NCI-H345 (cell line): ENCODE measurements around the gene MAPKAP1.

ENCODE experiments used
- DNase-seq: peaks from one replicate; lab custom pipeline; 2025; lab: John Stamatoyannopoulos, UW

MAPKAP1 gene

DNA sequence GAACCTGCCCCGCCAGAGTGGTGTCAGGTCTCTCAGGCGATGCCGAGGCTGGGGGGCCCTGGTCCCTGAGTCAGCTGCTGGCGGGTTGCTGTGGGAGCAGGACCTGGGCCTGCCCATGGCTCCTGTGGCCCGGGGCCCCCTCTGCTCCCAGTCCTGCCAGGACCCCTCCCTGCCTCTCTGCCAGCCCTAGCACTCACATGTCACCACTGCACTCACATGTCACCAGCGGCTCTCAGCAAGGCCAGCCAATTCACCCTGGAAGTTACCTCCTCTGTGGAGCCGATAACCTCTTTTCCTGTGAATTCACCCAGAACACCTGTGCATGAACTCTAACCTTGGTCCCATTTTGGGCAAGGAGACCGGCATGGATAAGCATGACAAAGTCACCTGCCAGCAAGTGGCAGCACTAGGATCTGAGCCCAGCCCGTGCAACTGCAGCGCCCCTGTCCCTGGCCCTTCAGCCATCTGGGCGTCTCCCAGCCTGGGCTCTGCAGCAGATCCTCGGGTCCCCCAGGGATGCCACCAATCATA lies 275.2 kb downstream of the MAPKAP1 start:
- DNase-seq, result no peak

DNA sequence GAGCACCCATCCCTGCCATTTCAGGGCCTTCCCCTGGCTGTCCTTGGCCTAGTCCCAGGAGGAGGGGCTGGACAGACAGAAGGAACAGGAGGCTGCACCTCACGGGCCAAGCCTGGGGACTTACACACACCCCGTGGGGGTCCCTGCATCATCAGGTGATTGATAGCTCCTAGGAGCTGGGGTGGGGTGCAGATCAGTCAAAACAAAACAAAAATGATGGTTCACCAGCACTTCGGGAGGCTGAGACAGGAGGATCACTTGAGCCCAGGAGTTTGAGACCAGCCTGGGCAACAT lies 276.0 kb downstream of the MAPKAP1 start:
- no peak for DNase-seq

DNA sequence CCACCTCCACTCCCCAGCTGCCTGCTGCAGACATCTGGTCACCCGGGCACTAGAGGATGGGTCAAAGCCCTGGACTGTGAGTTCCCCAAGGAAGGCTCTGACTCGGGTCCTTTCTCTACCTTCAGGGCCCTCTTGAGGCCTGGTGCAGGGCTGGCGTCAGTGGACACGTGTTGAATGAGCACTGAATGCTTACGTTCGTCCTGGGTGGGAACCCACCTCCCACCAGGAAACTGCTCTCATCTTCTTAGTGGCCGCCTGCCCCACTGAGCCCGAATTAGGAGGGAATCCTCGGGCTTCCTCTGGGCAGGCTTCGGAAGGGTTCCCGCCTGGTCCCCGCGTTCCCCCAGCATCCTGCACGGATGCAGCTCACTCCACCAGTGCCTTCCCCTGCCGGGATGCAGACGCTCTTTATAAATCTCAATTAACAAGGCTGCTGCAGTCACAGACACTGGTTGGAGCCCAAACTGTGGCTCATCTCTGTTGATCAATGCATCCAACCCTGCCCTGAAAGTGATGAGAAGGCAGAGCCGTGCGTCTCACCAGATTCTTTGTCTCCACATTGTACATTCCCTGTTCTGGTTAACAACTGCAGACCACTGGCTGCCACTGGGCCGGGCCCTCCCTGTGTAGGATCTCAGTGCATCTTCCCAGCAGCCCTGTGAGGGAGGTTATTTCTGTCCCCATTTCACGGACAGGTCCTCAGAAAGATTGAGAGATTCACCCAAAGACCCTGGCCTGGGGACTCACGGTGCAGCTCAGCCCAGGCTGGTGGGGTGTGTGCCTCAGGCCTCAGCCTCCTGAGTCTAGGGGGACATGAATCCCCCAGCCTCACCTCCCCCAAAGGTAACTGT lies 276.6 kb downstream of the MAPKAP1 start:
- no peak for DNase-seq

DNA sequence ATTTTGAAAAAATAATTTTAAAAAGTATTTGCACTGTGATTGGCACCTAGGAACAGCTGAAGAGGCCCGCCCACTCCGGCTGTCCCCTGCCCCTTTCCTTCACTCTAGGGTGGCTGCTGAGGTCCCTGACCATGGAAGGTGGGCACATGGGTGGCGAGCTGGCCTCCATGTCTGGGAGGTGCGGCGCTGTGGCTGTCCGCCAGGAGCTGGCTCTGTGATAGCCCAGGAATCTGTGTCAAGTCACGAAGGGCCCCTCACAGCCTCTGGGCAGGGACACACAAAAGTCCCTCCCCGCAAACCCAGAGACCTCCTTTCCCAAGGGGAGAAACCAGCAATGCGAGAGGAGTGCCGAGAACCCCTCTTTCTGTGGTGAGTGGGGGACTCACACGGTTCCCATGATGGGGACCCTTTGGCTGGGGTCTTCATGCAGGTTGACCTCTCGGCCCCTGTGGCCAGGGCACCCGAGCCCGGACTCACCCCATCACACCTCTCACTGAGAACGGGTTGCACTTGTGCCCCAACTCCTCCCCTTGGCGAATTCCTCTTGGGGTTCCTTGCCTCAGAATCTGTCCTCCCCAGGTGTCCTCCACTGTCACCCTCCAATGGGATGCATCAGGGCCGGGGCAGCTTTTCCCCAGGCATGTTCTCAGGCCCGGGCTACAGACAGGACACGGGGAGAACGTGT lies 277.4 kb downstream of the MAPKAP1 start:
- DNase-seq, result no peak

GRCh38 chr9:125428902-125429467 lies 278.0 kb downstream of the MAPKAP1 start:
- DNase-seq, result no peak

- DNase-seq, result no peak
Observed at GRCh38 chr9:125428060-125428901, 278.7 kb downstream of the MAPKAP1 start.

DNA sequence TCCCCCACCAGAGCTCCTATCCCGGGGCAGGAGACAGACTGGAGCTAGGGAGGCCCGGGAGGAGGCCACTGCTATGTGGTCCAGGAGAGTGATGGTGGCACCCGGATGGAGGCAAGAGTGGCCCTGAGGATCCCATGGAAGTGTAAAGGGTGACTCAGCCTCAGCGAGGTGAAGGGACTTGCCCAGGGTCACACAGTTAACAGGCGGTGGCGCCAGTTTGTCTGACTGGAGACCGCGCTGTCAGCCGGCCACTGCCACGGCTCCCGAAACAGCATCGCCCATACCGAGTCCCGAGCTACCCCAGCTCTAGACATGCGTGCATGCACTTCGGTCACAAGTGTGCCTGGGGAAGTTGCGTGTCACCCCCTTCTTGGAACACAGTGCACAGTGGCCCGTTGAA lies 279.5 kb downstream of the MAPKAP1 start:
- no peak for DNase-seq

DNA sequence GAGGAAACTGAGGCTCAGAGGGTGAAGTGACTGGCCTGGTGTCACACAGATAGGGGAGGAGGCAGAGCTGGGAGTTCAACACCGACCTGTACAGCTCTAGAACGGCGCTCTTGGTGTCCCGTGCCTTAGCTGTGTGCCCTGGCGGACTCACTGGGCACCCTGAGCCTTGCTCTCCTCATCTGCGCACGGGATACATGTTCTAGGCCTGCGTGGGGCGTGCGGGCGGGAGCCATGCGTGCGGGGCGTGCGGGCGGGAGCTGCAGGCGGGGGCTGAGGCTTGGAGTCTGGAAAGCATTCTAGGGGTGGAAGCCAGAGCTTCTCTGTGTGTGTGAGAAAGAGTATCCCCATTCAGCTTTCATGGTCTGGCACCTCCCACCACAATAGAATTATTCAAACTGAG lies 280.1 kb downstream of the MAPKAP1 start:
- DNase-seq, result no peak

- no peak for DNase-seq
Observed at GRCh38 chr9:125425901-125426515, 281.0 kb downstream of the MAPKAP1 start.

GRCh38 chr9:125425170-125425897 lies 281.7 kb downstream of the MAPKAP1 start:
- no peak for DNase-seq

- no peak for DNase-seq
Observed at GRCh38 chr9:125423964-125424363, 283.0 kb downstream of the MAPKAP1 start.

DNA sequence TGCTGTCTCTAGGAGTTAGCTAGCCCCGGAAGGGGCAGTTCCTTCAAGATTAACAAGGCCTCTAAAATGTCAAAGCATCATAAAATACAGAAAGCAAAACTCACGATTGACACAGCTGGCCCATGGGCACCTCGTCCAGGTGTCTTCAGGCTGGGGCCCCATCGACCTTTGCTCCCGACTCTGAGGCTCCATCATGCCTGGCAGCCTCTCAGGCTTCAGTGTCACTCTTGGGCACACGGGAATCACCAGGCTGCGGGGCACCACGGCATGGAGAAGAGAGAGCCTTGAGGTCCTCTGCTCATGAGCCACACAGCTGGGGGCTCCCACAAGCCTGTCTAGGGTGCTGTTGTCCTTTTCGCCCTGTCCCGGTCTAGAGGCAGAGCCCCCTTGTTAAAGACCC lies 284.2 kb downstream of the MAPKAP1 start:
- DNase-seq, result no peak

- DNase-seq, result no peak
Observed at GRCh38 chr9:125421591-125422181, 285.3 kb downstream of the MAPKAP1 start.

DNA sequence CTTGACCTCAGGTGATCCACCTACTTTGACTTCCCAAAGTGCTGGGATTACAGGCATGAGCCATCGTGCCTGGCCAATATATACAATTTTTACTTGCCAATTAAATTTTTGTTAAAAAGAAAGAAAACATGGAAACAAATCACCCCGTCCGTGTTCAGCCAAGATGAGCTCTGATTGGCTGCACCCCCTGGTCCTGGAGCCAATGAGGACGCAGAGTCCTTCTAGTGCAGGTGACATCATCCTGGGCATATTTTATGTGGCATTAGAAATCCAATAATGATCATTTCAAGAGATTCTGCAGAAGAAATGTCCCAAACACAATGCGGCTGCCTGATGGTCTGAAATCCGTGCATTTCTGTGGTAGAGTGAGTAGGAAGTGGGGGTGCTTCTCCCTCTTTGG lies 285.8 kb downstream of the MAPKAP1 start:
- DNase-seq, result no peak

DNA sequence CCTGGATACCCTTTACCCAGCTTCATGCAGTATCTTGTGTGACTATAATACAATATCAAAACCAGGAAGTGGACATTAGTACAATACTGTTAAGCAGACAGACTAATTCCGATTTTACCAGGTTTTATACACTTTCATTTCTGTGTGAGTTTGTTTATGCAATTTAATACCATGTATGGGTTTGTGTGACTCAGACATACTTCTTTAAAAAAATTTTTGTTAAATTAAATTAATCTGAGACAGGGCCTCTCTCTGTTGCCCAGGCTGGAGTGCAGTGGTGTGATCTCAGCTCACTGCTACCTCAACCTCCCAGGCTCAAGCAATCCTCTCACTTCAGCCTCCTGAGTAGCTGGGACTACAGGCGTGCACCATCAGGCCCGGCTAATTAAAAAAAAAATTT lies 288.6 kb downstream of the MAPKAP1 start:
- no peak for DNase-seq

GRCh38 chr9:125416517-125416916 lies 290.5 kb downstream of the MAPKAP1 start:
- DNase-seq, result no peak

- no peak for DNase-seq
Observed at GRCh38 chr9:125415583-125416460, 291.2 kb downstream of the MAPKAP1 start.

- no peak for DNase-seq
Observed at GRCh38 chr9:125413579-125413978, 293.4 kb downstream of the MAPKAP1 start.

DNA sequence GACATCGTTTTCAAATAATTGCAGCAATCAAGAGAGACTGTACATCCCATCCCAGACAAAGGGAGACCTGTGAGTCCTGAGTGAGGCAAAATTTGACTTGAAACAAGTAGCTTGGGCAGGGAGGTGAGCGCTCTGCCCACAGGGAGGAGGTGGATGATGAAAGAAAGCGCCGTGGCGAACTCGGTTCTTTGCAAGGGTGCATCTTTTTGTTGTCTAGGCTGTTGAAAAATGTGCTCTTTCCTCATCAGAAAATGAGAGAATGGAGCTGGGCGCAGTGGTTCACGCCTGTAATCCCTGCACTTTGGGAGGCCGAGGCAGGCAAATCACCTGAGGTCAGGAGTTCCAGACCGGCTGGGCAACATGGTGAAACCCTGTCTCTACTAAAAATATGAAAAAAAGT lies 294.8 kb downstream of the MAPKAP1 start:
- DNase-seq, result no peak
